Measurements from ENCODE around the gene TTYH3.
"Not testable (repeated sequence)": the region's sequence is repeated elsewhere in the genome, so short reads cannot be mapped to it uniquely, and the experiment has no call there.

Gene TTYH3

GRCh38 chr7:2662273-2663120 is 30.7 kb downstream of the TTYH3 start:
- DNase-seq (ENCODE audit: extremely low read depth in 1 of 2, low read depth in 1 of 2): no peak

- no peak for DNase-seq (ENCODE audit: extremely low read depth in 1 of 2, low read depth in 1 of 2)
Observed at GRCh38 chr7:2663121-2663886, 31.5 kb downstream of the TTYH3 start.

GRCh38 chr7:2663960-2664359 is 32.2 kb downstream of the TTYH3 start:
- DNase-seq (ENCODE audit: extremely low read depth in 1 of 2, low read depth in 1 of 2): no peak

GRCh38 chr7:2665359-2665791 is 33.6 kb downstream of the TTYH3 start:
- DNase-seq (ENCODE audit: extremely low read depth in 1 of 2, low read depth in 1 of 2): no peak

- no peak for DNase-seq (ENCODE audit: extremely low read depth in 1 of 2, low read depth in 1 of 2)
Observed at GRCh38 chr7:2666155-2666554, 34.4 kb downstream of the TTYH3 start.

GRCh38 chr7:2666588-2667250 is 34.9 kb downstream of the TTYH3 start:
- DNase-seq (ENCODE audit: extremely low read depth in 1 of 2, low read depth in 1 of 2): no peak

- no peak for DNase-seq (ENCODE audit: extremely low read depth in 1 of 2, low read depth in 1 of 2)
Observed at GRCh38 chr7:2667843-2668242, 36.1 kb downstream of the TTYH3 start.

- no peak for DNase-seq (ENCODE audit: extremely low read depth in 1 of 2, low read depth in 1 of 2)
Observed at GRCh38 chr7:2668401-2668800, 36.6 kb downstream of the TTYH3 start.

- DNase-seq (ENCODE audit: extremely low read depth in 1 of 2, low read depth in 1 of 2): no peak
Observed at GRCh38 chr7:2670171-2670570, 38.4 kb downstream of the TTYH3 start.

GRCh38 chr7:2670720-2671391 is 39.1 kb downstream of the TTYH3 start:
- peak; percentile 32 to 63 for DNase-seq (ENCODE audit: extremely low read depth in 1 of 2, low read depth in 1 of 2)

GRCh38 chr7:2673214-2673613 is 41.4 kb downstream of the TTYH3 start:
- DNase-seq (ENCODE audit: extremely low read depth in 1 of 2, low read depth in 1 of 2): not testable (repeated sequence)

GRCh38 chr7:2673934-2674333 is 42.1 kb downstream of the TTYH3 start:
- DNase-seq (ENCODE audit: extremely low read depth in 1 of 2, low read depth in 1 of 2): no peak

- no peak for DNase-seq (ENCODE audit: extremely low read depth in 1 of 2, low read depth in 1 of 2)
Observed at GRCh38 chr7:2675256-2675764, 43.5 kb downstream of the TTYH3 start.

GRCh38 chr7:2676576-2676975 is 44.8 kb downstream of the TTYH3 start:
- DNase-seq (ENCODE audit: extremely low read depth in 1 of 2, low read depth in 1 of 2): not testable (repeated sequence)

- not testable (repeated sequence) for DNase-seq (ENCODE audit: extremely low read depth in 1 of 2, low read depth in 1 of 2)
Observed at GRCh38 chr7:2678454-2678853, 46.7 kb downstream of the TTYH3 start.

- DNase-seq (ENCODE audit: extremely low read depth in 1 of 2, low read depth in 1 of 2): not testable (repeated sequence)
Observed at GRCh38 chr7:2679135-2680127, 47.6 kb downstream of the TTYH3 start.

- no peak for DNase-seq (ENCODE audit: extremely low read depth in 1 of 2, low read depth in 1 of 2)
Observed at GRCh38 chr7:2680256-2680655, 48.5 kb downstream of the TTYH3 start.

GRCh38 chr7:2680792-2681490 is 49.2 kb downstream of the TTYH3 start:
- DNase-seq (ENCODE audit: extremely low read depth in 1 of 2, low read depth in 1 of 2): peak in 1 of 2 donors; percentile 23
